Measurements from ENCODE around the gene HOXD9. TPM values are rescaled to one million over a fixed set of nuclear protein-coding genes. Genes with fewer than 3 reads are reported as not detected.

The HOXD9 gene
- total and polyA plus RNA-seq, 2 donors (not counting 3 experiments of a cell fraction or from before 2014, with no cell fraction given): 1.9 to 3.5 TPM

GRCh38 chr2:176107731-176108181 is 14.8 kb upstream of the HOXD9 start:
- no TSS peak for BruUV-seq (replicated peaks)
- no peaks in the 10 kb centered on the region for H3K9me1 ChIP-seq (replicated peaks; ENCODE audit: control insufficient read depth, extremely low read depth, insufficient read depth, low read length)
- no peak overlapping the region for H3K9ac ChIP-seq (replicated peaks; ENCODE audit: extremely low read depth, insufficient read depth, low read length)
- DNase-seq (ENCODE audit: low read depth, low spot score): no peak
- dilution Hi-C loops (cut with MboI; ENCODE audit: extremely low pct_ligation_motif_present, low sequenced_read_pairs) (no loop called here), intact Hi-C loops (cut with micrococcal nuclease) (no loop called here)
- H3K79me2 ChIP-seq (ENCODE audit: control insufficient read depth, insufficient read depth, low read length): no peaks in the 10 kb centered on the region
- H3K36me3 ChIP-seq (ENCODE audit: control insufficient read depth in 2 of 2, extremely low read depth in 1 of 2, insufficient read depth in 2 of 2, low read length in 2 of 2): no peaks in the 10 kb centered on the region
- peaks cover 84 to 96% of the 10 kb centered on the region in 2 experiments for H3K27me3 ChIP-seq (ENCODE audit: control insufficient read depth in 2 of 2, insufficient read depth in 2 of 2, low read length in 2 of 2)
- no peaks in the 10 kb centered on the region for H3K4me1 ChIP-seq (ENCODE audit: control insufficient read depth, extremely low read depth, insufficient read depth, low read length)
- no peak overlapping the region for H3K4me3 ChIP-seq (replicated peaks in 1 of 3; ENCODE audit: insufficient read depth in 1 of 3, low read depth in 1 of 3, low read length in 3 of 3)
- H3K27ac ChIP-seq (ENCODE audit: insufficient read depth, low read depth, low read length): no peak overlapping the region
- FAIRE-seq: no peak
- H3K4me2 ChIP-seq (ENCODE audit: insufficient read depth, low read length): no peak overlapping the region
- no peaks in the 10 kb centered on the region for H4K20me1 ChIP-seq (replicated peaks; ENCODE audit: control insufficient read depth, extremely low read depth, insufficient read depth, low read length)
- CTCF ChIA-PET: interaction anchor here (1.9 kb wide), 1 partner anchor 10 kb away, joined by 7 read pairs; no protein-coding TSS in a partner anchor
- no peak for TF ChIP-seq CTCF (IDR thresholded peaks at IDR 0.05; ENCODE audit: extremely low read depth in 1 of 2, insufficient read depth in 1 of 2, low read depth in 1 of 2, low read length in 2 of 2)
- TF ChIP-seq EZH2 (IDR thresholded peaks at IDR 0.05; ENCODE audit: borderline replicate concordance, low read depth, low read length, severe bottlenecking): peak; percentile 80
- TF ChIP-seq POLR2AphosphoS5 (IDR thresholded peaks at IDR 0.05; ENCODE audit: insufficient read depth, low read depth, low read length): no peak
- TF ChIP-seq JUN (IDR thresholded peaks at IDR 0.05; ENCODE audit: borderline replicate concordance, insufficient read depth, insufficient read length, low read depth): no peak
- H3K9me3 ChIP-seq (replicated peaks; ENCODE audit: control insufficient read depth, insufficient read depth, low read length): no peaks in the 10 kb centered on the region
- POLR2A ChIA-PET: no interaction called here
- H2AFZ ChIP-seq (ENCODE audit: low read depth, low read length): no peak overlapping the region

All from endothelial cell of umbilical vein (primary cell).